ENCODE data around the gene ROR1.
A peak's percentile ranks its signal among the peaks of the same experiment; 100 is the strongest.

ROR1 gene

GRCh38 chr1:63906047-63906704, 132.4 kb downstream of the ROR1 start:
- Mint-ChIP-seq H3K36me3 (no peaks in the 10 kb centered on the region), H3K27ac (no peak overlapping the region), H3K4me1 (peaks cover 17 to 32% of the 10 kb centered on the region in 2 donors), H3K4me3 (no peak overlapping the region), H3K9me3 (no peaks in the 10 kb centered on the region), H3K27me3 (peaks cover 4 to 8% of the 10 kb centered on the region in 2 donors)
- DNase-seq (no peak), ATAC-seq (replicated peaks) (no peak)

DNA sequence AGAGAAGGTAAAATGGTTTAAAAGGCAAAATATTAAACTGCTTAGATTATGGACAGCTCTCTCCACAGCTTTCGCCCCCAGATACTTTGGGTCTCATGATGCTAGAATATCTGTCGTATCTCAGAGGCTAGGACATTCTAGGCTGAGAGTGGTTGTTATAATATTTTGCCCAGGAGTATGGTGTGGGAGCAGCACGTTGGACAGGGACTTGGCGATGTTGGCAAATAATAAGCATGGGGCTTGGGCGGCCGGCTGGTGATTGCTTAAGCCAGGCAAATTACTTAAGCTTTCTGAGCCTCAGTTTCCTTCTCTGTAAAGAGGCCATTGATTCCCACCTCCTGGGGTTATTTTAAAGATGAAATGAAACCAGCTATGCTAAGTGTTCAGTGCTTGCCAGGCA, 133.2 kb downstream of the ROR1 start:
- Mint-ChIP-seq H3K27me3 (peaks cover 5 to 8% of the 10 kb centered on the region in 2 donors), H3K36me3 (no peaks in the 10 kb centered on the region), H3K4me1 (peaks cover 17 to 32% of the 10 kb centered on the region in 2 donors), H3K27ac (no peak overlapping the region), H3K9me3 (no peaks in the 10 kb centered on the region), H3K4me3 (no peak overlapping the region)
- no peak for ATAC-seq (replicated peaks)
- DNase-seq: no peak

DNA sequence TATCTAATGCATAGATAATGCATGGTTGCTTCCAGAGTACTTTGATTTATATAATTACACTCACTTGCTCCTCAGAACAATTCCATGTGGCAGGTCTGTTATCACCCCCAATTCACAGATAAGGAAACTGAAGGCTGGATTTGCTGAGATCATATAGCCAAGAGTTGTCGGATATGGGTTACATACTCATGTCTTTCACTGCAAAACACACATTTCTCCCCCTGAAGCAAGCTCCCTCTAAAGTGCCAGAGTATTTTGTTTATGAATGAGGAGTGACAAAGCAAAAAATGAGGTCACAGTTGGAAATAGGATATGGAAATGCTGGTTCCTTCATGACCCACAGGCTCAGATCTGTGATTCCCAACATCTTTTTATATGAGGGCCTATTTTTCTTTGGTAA, 134.2 kb downstream of the ROR1 start:
- ATAC-seq (replicated peaks): no peak
- Mint-ChIP-seq H3K4me3 (no peak overlapping the region), H3K36me3 (no peaks in the 10 kb centered on the region), H3K4me1 (peaks cover 14 to 25% of the 10 kb centered on the region in 2 donors), H3K9me3 (no peaks in the 10 kb centered on the region), H3K27ac (no peak overlapping the region), H3K27me3 (peaks cover 11 to 15% of the 10 kb centered on the region in 2 donors)
- DNase-seq: no peak

DNA sequence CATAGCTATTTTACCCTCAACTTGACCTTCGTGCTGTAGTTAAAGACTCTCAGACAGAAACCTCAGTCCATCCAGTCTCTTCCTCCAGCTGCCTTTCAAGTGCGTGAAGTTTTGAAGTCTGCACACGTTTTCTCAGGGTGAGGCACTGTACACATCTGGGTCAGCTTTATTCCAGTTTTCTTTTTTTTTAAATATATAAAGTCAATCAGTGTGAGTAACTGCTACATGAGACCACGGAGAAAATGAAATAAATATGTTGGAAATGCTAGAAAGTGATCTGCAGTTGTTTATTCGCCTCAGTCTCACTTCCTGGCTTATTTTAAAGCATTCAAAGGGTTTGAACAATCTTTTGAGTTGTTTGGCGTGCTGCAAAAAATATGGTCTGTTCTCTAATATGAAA, 135.7 kb downstream of the ROR1 start:
- no peaks in the 10 kb centered on the region for H3K36me3 Mint-ChIP-seq
- DNase-seq: no peak
- ATAC-seq (replicated peaks): no peak
- no peak overlapping the region for H3K4me3 Mint-ChIP-seq
- H3K27me3 Mint-ChIP-seq: peaks cover 11 to 15% of the 10 kb centered on the region in 2 donors
- no peaks in the 10 kb centered on the region for H3K9me3 Mint-ChIP-seq
- H3K27ac Mint-ChIP-seq: no peak overlapping the region
- H3K4me1 Mint-ChIP-seq: peaks cover 6 to 20% of the 10 kb centered on the region in 2 donors

DNA sequence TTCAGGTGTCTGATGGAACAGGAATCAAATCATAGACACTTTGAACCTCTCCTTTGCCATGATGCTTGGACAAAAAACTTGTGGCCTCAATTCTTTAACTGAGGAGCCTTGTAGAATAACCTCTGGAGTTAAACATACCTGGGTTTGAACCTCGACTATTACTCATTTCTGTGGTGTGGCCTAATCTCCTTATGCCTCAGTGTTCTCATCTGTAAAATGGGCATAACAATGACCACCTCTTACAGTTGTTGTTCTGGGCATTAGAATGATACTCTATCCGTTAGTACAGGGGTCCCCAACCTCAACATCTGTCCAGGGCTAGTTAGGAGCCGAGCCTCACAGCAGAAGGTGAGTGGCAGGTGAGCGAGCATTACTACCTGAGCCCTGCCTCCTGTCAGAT, 137.2 kb downstream of the ROR1 start:
- Mint-ChIP-seq H3K27me3 (peaks cover 11 to 15% of the 10 kb centered on the region in 2 donors), H3K27ac (no peak overlapping the region), H3K4me1 (peaks cover 3 to 19% of the 10 kb centered on the region in 2 donors), H3K9me3 (no peaks in the 10 kb centered on the region), H3K4me3 (no peak overlapping the region), H3K36me3 (no peaks in the 10 kb centered on the region)
- DNase-seq (no peak), ATAC-seq (replicated peaks) (no peak)

DNA sequence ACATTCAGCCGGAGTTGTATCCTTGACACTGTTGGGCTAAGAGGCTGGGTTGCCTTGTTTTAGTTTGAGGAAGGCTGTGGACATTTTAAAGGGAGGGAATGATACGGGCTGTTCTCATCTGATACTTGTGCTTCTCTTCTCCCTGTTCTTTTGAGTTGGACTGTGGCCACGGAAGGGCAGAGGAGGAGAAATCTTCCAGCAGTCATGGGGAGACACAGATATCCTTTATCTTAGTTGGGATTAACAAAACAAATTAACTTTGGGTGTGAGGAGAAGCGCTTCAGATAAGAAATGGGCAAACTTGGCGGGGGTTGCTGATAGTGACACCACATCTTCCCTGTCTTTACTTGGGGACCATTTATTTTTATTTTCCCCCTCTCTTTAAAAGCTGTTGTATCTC, 138.8 kb downstream of the ROR1 start:
- Mint-ChIP-seq H3K4me1 (peaks cover 8 to 29% of the 10 kb centered on the region in 2 donors), H3K27me3 (peaks cover 11 to 15% of the 10 kb centered on the region in 2 donors), H3K36me3 (no peaks in the 10 kb centered on the region), H3K27ac (no peak overlapping the region), H3K4me3 (no peak overlapping the region), H3K9me3 (no peaks in the 10 kb centered on the region)
- DNase-seq: no peak
- ATAC-seq (replicated peaks): no peak

- no peak for DNase-seq
- peaks cover 8 to 31% of the 10 kb centered on the region in 2 donors for H3K4me1 Mint-ChIP-seq
- no peak overlapping the region for H3K4me3 Mint-ChIP-seq
- no peaks in the 10 kb centered on the region for H3K36me3 Mint-ChIP-seq
- ATAC-seq (replicated peaks): no peak
- H3K27me3 Mint-ChIP-seq: peaks cover 11 to 15% of the 10 kb centered on the region in 2 donors
- no peaks in the 10 kb centered on the region for H3K9me3 Mint-ChIP-seq
- no peak overlapping the region for H3K27ac Mint-ChIP-seq
Observed at GRCh38 chr1:63913533-63913932, 139.7 kb downstream of the ROR1 start.

DNA sequence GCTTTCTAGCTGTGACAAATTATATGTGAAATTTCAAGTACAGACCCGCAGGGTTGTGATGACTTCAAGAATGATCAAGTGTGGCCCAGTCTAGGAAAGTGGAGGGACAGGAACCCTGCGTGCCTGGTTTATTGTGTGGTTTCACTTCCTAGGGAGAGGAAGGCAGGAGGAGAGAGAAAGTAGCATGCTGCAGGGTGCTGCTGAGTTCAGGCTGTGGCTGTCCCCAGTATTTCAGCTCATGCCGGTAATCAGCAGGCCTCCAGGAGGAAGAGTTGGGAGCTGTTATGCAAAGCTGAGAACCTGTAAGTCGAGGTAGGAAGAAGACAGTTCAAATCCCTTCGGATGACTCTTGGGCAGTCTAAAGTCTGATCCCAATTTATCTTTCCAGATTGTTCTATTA, 140.4 kb downstream of the ROR1 start:
- peaks cover 8 to 31% of the 10 kb centered on the region in 2 donors for H3K4me1 Mint-ChIP-seq
- DNase-seq (no peak), ATAC-seq (replicated peaks) (no peak)
- no peaks in the 10 kb centered on the region for H3K9me3 Mint-ChIP-seq
- H3K27ac Mint-ChIP-seq: no peak overlapping the region
- H3K4me3 Mint-ChIP-seq: no peak overlapping the region
- no peaks in the 10 kb centered on the region for H3K36me3 Mint-ChIP-seq
- H3K27me3 Mint-ChIP-seq: peaks cover 11 to 15% of the 10 kb centered on the region in 2 donors

DNA sequence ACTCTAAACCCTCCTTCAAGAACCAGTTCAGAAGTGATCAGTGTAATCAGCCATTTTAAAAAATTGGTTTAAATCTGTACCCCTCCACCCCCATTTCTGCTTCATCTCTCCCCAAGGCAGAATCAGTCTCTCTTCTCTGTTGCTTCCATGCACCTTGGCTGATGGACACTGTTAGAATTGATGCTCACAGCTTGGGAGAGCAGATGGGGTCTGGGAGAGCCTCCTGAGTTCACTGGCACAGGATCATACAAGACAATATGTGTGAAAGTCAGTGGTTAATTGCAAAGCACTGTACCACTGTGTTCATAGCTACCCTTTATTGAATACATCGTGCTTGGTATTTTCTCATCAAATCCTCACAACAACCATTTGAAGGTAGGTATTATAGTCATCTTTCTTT, 140.9 kb downstream of the ROR1 start:
- ATAC-seq (replicated peaks): no peak
- H3K4me3 Mint-ChIP-seq: no peak overlapping the region
- no peaks in the 10 kb centered on the region for H3K9me3 Mint-ChIP-seq
- peaks cover 11 to 15% of the 10 kb centered on the region in 2 donors for H3K27me3 Mint-ChIP-seq
- DNase-seq: no peak
- H3K36me3 Mint-ChIP-seq: no peaks in the 10 kb centered on the region
- H3K4me1 Mint-ChIP-seq: peaks cover 8 to 31% of the 10 kb centered on the region in 2 donors
- H3K27ac Mint-ChIP-seq: no peak overlapping the region

DNA sequence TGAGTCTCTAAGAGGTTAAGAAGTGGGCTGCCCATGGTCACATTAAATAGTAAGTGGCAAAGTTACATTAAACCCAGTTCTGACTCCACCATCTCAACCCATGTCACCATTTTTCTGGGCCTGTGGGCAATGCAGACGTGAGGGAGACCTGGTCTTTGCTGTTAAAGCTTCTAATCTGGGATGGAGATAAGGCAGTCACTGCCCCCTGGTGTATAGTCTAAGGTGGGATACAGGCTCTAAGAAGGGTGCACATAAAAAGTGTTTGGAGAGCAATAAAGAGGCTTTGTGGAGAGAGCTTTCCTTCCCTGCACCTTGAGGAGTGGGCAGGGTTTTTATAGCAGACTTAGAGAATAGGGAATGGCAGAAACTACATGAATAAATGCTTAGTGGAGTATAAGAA, 141.3 kb downstream of the ROR1 start:
- H3K36me3 Mint-ChIP-seq: no peaks in the 10 kb centered on the region
- H3K4me3 Mint-ChIP-seq: no peak overlapping the region
- H3K27ac Mint-ChIP-seq: no peak overlapping the region
- ATAC-seq (replicated peaks) (peak; percentile 77 to 79), DNase-seq (peak; percentile 8)
- H3K27me3 Mint-ChIP-seq: peaks cover 11 to 14% of the 10 kb centered on the region in 2 donors
- no peaks in the 10 kb centered on the region for H3K9me3 Mint-ChIP-seq
- peaks cover 8 to 31% of the 10 kb centered on the region in 2 donors for H3K4me1 Mint-ChIP-seq

DNA sequence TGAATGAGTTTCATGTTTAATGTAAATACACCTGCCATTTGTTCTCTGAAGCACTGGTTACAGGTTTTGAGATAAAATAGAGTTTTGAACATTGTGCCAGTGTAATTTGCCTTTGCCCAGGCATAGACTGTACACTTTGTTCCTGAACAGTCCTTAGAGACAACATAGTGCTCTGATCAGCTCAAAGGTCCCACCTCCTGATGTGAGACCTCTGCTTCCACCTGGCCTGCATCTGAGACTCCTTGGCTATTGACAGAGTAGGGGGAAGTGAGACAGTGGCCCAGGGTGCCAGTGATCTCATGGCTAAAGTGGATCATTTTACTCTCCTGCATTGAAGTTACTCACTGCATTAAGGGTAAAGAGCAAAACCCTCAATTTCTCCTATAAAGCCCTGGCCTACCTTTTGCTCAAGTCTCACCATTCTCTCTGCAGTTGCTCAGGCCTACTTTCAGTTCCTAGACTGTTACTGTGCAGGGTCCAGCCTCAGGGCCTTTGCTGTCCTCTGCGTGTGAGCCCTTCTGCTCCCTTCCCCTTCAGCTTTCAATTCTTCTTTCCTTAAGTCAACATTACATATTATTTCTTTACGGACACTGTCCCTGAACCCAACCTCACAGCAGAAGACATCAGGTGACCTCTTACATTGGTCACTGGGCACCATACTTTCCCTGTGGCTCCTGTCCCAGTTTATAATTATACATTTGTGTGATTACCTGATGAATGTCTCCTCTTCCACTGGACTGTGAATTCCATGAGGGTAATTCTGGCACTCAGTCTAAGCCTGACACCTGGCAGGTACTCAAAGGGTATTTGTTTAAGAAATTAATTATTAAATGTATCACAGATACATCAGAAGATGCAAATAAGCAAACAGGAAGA, 142.9 kb downstream of the ROR1 start:
- peaks cover 12 to 40% of the 10 kb centered on the region in 2 donors for H3K4me1 Mint-ChIP-seq
- H3K9me3 Mint-ChIP-seq: no peaks in the 10 kb centered on the region
- peak overlapping the region in 1 of 2 donors; percentile 1 for H3K4me3 Mint-ChIP-seq
- H3K27me3 Mint-ChIP-seq: peaks cover 7 to 8% of the 10 kb centered on the region in 2 donors
- peak; percentile 75 to 77 for ATAC-seq (replicated peaks)
- no peaks in the 10 kb centered on the region for H3K36me3 Mint-ChIP-seq
- peak overlapping the region; percentile 1 for H3K27ac Mint-ChIP-seq
- DNase-seq: no peak

DNA sequence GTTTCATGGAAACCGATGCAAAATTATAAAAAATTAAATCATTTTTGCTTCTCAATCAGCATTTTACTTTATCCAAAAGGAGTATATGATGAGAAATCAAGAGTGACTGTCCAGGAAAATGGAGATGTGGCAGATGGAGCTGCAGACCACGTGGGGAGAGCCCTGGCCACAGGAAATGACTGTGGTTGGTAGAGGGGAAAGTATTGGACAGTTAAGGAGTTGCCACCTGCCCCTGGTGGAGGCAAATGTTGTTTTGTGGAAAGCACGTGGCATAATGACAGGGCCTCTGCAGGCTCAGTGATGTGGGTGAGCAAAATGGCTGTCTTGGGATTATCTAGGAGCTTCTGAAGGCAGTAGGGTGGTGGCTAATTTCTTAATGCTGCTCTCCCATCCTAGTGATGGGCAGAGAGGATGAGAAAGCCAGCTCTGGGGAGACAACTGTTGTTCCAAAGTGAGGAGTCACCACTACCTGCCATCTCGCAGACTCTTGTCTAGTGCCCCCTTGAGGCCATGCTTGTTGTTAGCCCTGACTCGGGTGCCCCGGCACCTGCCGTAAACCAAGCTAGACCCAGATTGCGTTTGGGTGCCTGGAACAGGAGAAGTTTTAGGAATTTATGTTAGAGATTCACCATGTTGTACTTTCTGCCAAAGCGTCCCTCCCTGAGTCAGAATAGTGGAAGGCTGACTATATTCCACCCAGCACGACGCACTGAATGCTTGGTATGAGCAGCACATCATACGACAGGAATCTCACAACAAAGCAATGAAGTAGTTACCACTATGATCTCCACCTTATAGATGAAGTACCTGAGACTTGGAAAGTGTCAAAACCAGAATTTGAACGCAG, 144.0 kb downstream of the ROR1 start:
- H3K36me3 Mint-ChIP-seq: no peaks in the 10 kb centered on the region
- DNase-seq (no peak), ATAC-seq (replicated peaks) (no peak)
- no peaks in the 10 kb centered on the region for H3K9me3 Mint-ChIP-seq
- H3K4me3 Mint-ChIP-seq: no peak overlapping the region
- peak overlapping the region; percentile 3 for H3K27ac Mint-ChIP-seq
- H3K27me3 Mint-ChIP-seq: peaks cover 0 to under 1% of the 10 kb centered on the region in 2 donors
- peaks cover 12 to 40% of the 10 kb centered on the region in 2 donors for H3K4me1 Mint-ChIP-seq

GRCh38 chr1:63918418-63918945, 144.7 kb downstream of the ROR1 start:
- H3K4me1 Mint-ChIP-seq: peaks cover 12 to 40% of the 10 kb centered on the region in 2 donors
- ATAC-seq (replicated peaks) (no peak), DNase-seq (no peak)
- no peaks in the 10 kb centered on the region for H3K27me3 Mint-ChIP-seq
- H3K27ac Mint-ChIP-seq: no peak overlapping the region
- no peaks in the 10 kb centered on the region for H3K9me3 Mint-ChIP-seq
- no peaks in the 10 kb centered on the region for H3K36me3 Mint-ChIP-seq
- no peak overlapping the region for H3K4me3 Mint-ChIP-seq
